Ecto neural progenitor cell (in vitro differentiated cells): ENCODE measurements around the gene SH3GL1.
A peak's percentile ranks its signal among the peaks of the same experiment; 100 is the strongest.
"Not testable (repeated sequence)": the region's sequence is repeated elsewhere in the genome, so short reads cannot be mapped to it uniquely, and the experiment has no call there.

Experiments used
- DNase-seq: peaks from one replicate; pipeline ENCODE4 v3.0.0-alpha.2; 2018; ENCODE audit warnings: low spot score

The SH3GL1 gene

GRCh38 chr19:4362831-4363545 is 37.4 kb downstream of the SH3GL1 start:
- DNase-seq, result no peak

DNA sequence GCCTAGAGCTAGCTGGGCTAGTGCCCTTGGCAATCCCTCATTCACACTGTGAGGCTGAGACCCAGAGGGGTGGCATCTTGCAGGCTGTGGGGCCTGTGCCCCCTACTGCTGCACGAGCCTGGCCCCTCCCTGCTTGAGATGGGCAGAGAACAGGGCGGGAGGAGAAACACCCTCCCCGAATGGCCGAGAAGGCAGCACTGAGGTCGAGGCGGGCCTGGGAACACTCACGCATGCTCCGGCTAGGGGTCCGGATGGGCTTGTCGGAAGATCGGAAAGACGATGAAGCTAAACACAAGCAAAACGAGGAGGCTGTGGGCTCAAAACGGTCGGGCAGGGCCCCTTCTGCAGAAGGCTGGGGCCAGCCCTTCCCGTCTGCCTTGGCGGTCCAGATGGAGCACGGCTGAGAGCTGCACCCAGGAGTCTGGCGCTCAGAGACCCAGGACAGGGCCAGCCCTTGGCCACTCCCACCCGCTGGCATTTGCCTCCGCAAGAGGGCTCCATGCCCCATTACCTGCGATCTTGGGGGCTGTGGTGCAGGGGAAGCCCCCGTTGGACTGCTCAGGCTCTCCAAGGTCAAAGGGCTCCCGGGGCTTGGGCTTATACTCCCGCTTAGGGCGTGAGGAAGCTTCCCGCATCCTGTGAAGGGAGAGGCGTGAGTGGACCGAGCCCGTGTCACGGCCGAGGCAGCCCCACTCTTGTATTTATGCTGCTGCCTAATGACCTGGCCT is 38.1 kb downstream of the SH3GL1 start:
- no peak for DNase-seq

GRCh38 chr19:4361152-4362046 is 38.9 kb downstream of the SH3GL1 start:
- no peak for DNase-seq

DNA sequence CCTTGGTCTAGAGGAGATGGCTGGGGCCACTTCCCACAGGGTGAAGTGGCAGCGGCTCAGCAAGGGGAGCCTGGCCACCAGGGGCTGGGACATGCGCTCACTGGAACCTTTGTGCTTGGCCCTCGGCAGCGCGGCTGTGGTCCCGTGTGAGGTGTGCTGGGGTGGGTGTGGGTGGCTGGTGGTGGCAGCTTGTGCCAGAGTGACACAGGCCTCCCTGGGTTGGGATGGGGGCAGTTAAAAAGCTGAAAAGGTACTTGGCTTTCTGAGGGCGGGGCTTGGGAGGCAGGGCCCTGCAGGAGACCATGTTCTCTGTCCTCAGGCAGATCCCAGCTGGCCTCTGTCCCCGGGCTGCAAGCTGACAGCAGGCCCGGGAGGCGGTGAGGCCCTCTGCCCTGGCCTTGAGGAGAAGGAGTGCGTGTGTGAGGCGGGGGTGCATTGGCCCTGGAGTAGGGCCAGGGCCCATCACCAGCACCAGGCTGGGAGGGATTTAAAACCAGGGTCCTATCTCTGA is 39.7 kb downstream of the SH3GL1 start:
- no peak for DNase-seq

DNA sequence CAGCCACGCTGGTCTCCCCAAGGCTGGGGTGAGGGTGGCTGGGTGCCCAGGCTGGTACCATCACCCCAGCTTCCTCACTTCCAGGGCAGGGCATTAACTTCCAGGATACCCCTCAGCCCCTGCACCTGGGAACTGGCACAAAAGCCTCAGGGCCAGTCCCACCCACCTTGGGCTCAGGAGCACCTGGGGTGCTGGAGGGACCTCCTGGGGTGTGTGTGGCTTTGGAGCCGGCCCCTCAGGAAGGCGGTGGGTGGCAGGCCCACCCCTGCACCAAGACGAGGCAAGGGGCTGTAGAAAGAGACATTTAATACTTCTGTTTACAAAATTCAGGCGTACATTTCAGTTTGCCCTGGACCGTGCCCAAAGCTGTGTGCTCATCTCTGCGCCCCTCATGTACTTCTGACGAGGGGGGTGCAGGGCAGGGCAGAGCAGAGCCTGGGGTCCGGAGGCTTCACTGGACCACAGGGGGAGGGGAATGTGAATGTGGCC is 40.2 kb downstream of the SH3GL1 start:
- DNase-seq, result no peak

- DNase-seq, result no peak
Observed at GRCh38 chr19:4359627-4360000, 40.7 kb downstream of the SH3GL1 start.

DNA sequence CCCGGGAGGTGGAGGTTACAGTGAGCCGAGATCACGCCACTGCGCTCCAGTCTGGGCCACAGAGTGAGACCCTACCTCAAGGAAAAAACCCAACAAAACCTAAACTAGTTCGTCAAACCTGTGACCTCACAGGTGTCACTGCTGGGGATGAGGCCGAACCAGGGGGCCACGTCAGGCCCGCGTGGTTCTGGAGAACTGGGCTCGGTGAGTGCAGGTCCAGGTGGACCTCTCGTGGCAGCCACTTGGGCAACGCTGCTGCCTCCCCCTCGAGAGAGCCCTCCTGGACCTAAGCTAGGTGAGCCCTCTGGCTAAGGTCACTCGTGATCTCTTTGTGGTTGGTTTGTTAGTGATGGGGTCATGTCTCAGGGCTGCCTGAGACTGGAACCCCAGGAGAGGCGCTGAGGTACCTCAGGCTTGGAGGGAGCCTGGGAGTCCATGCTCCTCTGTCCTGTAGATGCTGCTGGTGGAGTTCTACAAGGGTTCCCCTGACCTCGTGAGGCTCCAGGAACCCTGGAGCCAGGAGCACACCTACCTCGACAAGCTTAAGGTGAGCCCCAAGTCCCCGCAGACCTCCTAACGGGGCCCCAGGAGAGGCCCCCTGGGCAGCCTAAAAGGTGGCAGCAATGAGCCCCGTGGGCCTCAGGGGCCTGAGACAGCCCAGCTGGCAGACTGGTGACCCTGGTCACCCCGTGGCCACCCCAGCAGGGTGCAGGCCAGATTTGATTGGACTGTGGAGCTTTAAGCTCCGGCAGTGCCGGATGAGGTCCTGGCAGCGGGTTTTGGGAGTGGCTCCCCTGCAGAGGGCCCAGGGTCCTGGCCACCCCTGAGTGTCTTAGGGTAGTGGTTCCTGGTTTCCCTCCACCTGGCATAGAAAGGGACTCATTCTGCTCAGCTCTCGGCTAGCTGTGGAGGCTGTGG is 41.4 kb downstream of the SH3GL1 start:
- no peak for DNase-seq

DNA sequence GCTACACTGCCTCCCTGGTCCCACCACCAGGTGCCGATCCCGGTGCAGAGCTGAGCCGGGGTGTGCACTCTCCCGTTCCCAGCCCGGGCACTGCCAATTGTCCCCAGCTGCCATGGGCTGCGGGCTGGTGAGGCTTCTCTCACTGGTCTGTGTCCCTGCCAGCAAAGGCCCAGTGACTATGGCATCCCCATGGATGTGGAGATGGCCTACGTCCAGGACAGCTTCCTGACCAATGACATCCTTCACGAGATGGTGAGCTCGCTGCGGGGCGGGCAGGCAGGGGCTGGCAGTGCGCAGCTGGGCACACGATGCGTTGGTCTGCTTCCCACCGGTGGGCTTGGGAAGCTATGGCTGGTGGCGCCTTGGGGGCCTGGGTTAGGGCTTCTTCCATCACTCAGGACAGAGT is 42.4 kb downstream of the SH3GL1 start:
- DNase-seq, result no peak

- no peak for DNase-seq
Observed at GRCh38 chr19:4357095-4357797, 43.1 kb downstream of the SH3GL1 start.

GRCh38 chr19:4354897-4355296 is 45.5 kb downstream of the SH3GL1 start:
- DNase-seq, result no peak

DNA sequence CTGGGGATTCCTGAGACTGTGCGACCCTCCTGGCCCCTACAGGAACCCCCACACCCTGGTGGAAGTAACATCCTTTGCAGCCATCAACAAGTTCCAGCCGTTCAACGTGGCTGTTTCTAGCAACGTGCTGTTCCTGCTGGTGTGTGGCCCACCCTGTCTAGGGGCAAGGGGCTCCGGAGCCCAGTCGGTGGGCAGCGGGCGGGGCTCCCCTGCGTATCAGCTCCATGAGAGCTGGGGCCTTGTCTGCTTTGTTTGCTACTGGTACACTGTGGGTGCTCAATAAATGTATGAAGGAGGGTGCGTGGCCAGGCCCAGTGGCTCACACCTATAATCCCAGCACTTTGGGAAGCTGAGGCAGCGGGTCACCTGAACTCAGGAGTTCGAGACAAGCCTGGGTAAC is 46.1 kb downstream of the SH3GL1 start:
- DNase-seq, result no peak

DNA sequence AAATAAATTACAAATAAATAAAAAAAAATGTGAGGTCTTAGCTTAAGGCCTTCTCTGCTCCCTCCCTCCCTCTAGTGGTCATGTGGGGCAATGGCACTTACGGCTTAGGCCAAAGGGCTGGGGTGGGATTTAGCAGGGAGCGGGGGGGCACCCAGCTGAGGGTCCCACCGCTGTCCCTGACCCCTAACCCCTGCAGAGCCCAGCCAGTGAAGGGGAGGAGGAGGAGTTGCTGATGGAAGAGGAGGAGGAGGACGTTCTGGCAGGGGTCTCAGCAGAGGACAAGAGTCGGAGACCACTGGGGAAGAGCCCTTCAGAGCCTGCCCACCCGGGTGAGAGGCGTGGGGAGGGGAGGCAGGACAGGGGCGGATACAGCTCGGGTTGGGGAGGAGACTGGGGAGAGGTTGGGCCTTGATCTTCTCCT is 47.6 kb downstream of the SH3GL1 start:
- peak; percentile 76 for DNase-seq

GRCh38 chr19:4350726-4351125 is 49.6 kb downstream of the SH3GL1 start:
- no peak for DNase-seq

GRCh38 chr19:4350111-4350510 is 50.2 kb downstream of the SH3GL1 start:
- no peak for DNase-seq

DNA sequence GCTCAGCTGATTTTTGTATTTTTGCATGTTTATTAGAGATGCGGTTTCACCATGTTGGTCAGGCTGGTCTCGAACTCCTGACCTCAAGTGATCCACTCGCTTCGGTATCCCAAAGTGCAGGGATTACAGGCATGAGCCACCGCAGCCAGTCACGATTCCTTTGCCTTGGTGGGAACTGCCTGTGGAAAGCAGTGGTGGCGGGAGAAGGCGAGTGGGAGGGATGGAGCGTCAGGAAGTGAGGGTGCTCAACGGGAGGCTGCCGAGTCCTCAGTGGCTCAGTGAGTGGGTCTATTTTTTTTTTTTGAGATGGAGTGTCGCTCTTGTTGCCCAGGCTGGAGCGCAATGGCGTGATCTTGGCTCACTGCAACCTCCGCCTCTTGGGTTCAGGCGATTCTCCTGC is 51.1 kb downstream of the SH3GL1 start:
- not testable (repeated sequence) for DNase-seq

DNA sequence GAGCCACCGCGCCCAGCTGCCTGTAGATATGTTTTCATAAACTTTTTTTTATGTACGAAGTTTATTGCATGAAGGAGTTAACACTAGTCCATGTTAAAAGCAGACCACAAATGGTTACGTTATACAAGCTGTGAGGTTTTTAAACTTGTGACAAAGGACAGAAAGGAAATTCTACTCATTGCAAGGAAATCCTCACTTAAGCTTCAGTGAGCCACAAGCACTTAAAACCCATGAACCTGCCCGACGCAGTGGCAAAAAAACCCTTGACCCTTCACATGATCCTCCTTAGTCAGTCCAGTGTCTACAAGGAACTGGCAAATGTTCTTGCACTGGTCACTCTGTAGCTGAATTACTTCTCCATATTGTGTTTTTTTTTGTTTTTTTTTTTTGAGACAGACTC is 52.8 kb downstream of the SH3GL1 start:
- DNase-seq, result no peak

DNA sequence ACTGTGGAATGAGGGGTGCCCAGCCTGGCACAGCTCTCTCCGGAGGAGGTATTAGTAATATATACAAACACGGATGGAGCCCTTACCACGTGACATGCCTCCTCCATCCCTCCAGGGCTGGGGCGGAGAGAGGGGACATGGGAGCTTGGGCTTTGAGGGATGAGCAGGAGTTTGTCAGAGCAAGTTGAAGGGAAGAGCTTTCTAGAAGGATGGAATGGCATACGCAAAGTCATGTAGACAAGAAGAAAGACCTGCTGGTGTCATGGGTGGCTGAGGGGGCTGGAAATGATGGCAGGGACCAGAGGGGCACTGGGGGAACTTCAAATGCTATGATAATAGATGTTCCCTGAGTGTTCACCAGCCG is 54.3 kb downstream of the SH3GL1 start:
- DNase-seq, result no peak

GRCh38 chr19:4345342-4346019 is 54.9 kb downstream of the SH3GL1 start:
- DNase-seq, result no peak

- peak; percentile 95 for DNase-seq
Observed at GRCh38 chr19:4343370-4344307, 56.7 kb downstream of the SH3GL1 start, which contains the start of gene MPND. TSS of gene MPND (plus strand) at chr19:4343562. CDS start at chr19:4343594, 32 bp downstream.
